Measurements from ENCODE around the gene AKAP13. TPM values are rescaled to one million over a fixed set of nuclear protein-coding genes. Genes with fewer than 3 reads are reported as not detected.

The AKAP13 gene
- total RNA-seq, 1 experiment from 2014 or later, result 54.5 TPM

GRCh38 chr15:85761635-85762034 is 381.2 kb downstream of the AKAP13 start:
- Histone ChIP-seq H3K4me1 (ENCODE audit: insufficient read depth, low read length, poor library complexity, severe bottlenecking) (no peaks in the 10 kb centered on the region), H3K27me3 (replicated peaks; ENCODE audit: insufficient read depth, low read depth, low read length, poor library complexity) (no peaks in the 10 kb centered on the region), H3K4me3 (ENCODE audit: low read depth, low read length, poor library complexity, severe bottlenecking) (no peak overlapping the region), H3K36me3 (ENCODE audit: insufficient read depth, low read length, poor library complexity, severe bottlenecking) (no peaks in the 10 kb centered on the region), H3K27ac (ENCODE audit: low read depth, low read length, poor library complexity, severe bottlenecking) (no peak overlapping the region), H3K9me3 (ENCODE audit: low read depth, low read length, poor library complexity, severe bottlenecking) (no peaks in the 10 kb centered on the region)
- DNase-seq (ENCODE audit: low spot score), result no peak
- TF ChIP-seq EZH2 (IDR thresholded peaks at IDR 0.05; ENCODE audit: borderline replicate concordance, low read depth, low read length, poor library complexity, severe bottlenecking) (no peak), CTCF (conservative IDR thresholded peaks at IDR 0.05; ENCODE audit: low read depth, low read length) (no peak)
- BruUV-seq (replicated peaks), result no TSS peak
- intact Hi-C loops (cut with micrococcal nuclease; ENCODE audit: unreplicated experiment), result no loop called here
- POLR2A ChIA-PET (ENCODE audit: low non-redundant PET), result no interaction called here
- CTCF ChIA-PET, result no interaction called here

- Histone ChIP-seq H3K36me3 (ENCODE audit: insufficient read depth, low read length, poor library complexity, severe bottlenecking) (no peaks in the 10 kb centered on the region), H3K27ac (ENCODE audit: low read depth, low read length, poor library complexity, severe bottlenecking) (no peak overlapping the region), H3K27me3 (replicated peaks; ENCODE audit: insufficient read depth, low read depth, low read length, poor library complexity) (no peaks in the 10 kb centered on the region), H3K4me3 (ENCODE audit: low read depth, low read length, poor library complexity, severe bottlenecking) (no peak overlapping the region), H3K9me3 (ENCODE audit: low read depth, low read length, poor library complexity, severe bottlenecking) (no peaks in the 10 kb centered on the region), H3K4me1 (ENCODE audit: insufficient read depth, low read length, poor library complexity, severe bottlenecking) (no peaks in the 10 kb centered on the region)
- no peak for TF ChIP-seq EZH2 (IDR thresholded peaks at IDR 0.05; ENCODE audit: borderline replicate concordance, low read depth, low read length, poor library complexity, severe bottlenecking)
- no peak for TF ChIP-seq CTCF (conservative IDR thresholded peaks at IDR 0.05; ENCODE audit: low read depth, low read length)
- BruUV-seq (replicated peaks), result no TSS peak
- ChIA-PET CTCF (no interaction called here), POLR2A (ENCODE audit: low non-redundant PET) (no interaction called here)
- intact Hi-C loops (cut with micrococcal nuclease; ENCODE audit: unreplicated experiment), result no loop called here
- DNase-seq (ENCODE audit: low spot score), result no peak
These were observed 381.8 kb downstream of the AKAP13 start for GRCh38 chr15:85762039-85762755.

GRCh38 chr15:85762756-85763127 is 382.3 kb downstream of the AKAP13 start:
- BruUV-seq (replicated peaks), result no TSS peak
- no peaks in the 10 kb centered on the region for H3K4me1 ChIP-seq (ENCODE audit: insufficient read depth, low read length, poor library complexity, severe bottlenecking)
- TF ChIP-seq EZH2 (IDR thresholded peaks at IDR 0.05; ENCODE audit: borderline replicate concordance, low read depth, low read length, poor library complexity, severe bottlenecking) (no peak), CTCF (conservative IDR thresholded peaks at IDR 0.05; ENCODE audit: low read depth, low read length) (no peak)

More at GRCh38 chr15:85762756-85763127, 382.3 kb downstream of the AKAP13 start:
- DNase-seq (ENCODE audit: low spot score), result no peak
- intact Hi-C loops (cut with micrococcal nuclease; ENCODE audit: unreplicated experiment), result no loop called here
- POLR2A ChIA-PET (ENCODE audit: low non-redundant PET), result no interaction called here
- Histone ChIP-seq H3K4me3 (ENCODE audit: low read depth, low read length, poor library complexity, severe bottlenecking) (no peak overlapping the region), H3K9me3 (ENCODE audit: low read depth, low read length, poor library complexity, severe bottlenecking) (no peaks in the 10 kb centered on the region), H3K36me3 (ENCODE audit: insufficient read depth, low read length, poor library complexity, severe bottlenecking) (no peaks in the 10 kb centered on the region), H3K27ac (ENCODE audit: low read depth, low read length, poor library complexity, severe bottlenecking) (no peak overlapping the region), H3K27me3 (replicated peaks; ENCODE audit: insufficient read depth, low read depth, low read length, poor library complexity) (no peaks in the 10 kb centered on the region)
- CTCF ChIA-PET, result no interaction called here

Data from A673 (cell line).